ENCODE results near the gene LMO7. TPM values are rescaled to one million over a fixed set of nuclear protein-coding genes. Genes with fewer than 3 reads are reported as not detected.

The LMO7 gene
- polyA plus RNA-seq, 1 experiment = 76.9 TPM

DNA sequence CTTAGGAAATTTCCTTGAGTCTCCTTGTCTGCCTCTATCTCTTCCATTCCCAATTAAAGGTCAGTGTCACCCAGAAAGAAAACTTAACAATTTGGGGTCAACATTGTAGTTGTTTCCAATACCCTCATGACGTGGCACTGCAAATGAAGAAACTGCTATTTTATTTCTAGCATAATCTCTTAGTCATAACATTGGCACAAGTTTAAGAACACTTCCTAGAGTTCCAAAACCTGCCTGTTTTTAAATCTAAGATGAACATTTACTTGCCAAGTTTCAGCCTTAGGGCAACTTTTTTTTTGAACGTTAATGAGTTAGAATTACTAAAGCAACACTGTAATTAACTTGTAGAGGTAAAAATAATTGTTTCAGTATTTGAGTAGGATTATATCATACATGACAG lies 108.0 kb downstream of the LMO7 start:
- Histone ChIP-seq H3K9me3 (ENCODE audit: control insufficient read depth, insufficient read depth, low read length) (no peaks in the 10 kb centered on the region), H3K4me3 (ENCODE audit: low read depth, low read length) (no peak overlapping the region), H3K27me3 (ENCODE audit: control insufficient read depth, insufficient read depth, low read length) (no peaks in the 10 kb centered on the region), H3K27ac (ENCODE audit: low read depth, low read length) (no peak overlapping the region)
- TF ChIP-seq CTCF (IDR thresholded peaks at IDR 0.05; ENCODE audit: low read depth, low read length) = no peak
- no peak for DNase-seq (ENCODE audit: low read depth, low spot score)
- ChIA-PET CTCF (no interaction called here), POLR2A (no interaction called here)

GRCh38 chr13:75745387-75745786 lies 109.3 kb downstream of the LMO7 start:
- H3K9me3 ChIP-seq (ENCODE audit: control insufficient read depth, insufficient read depth, low read length) = no peaks in the 10 kb centered on the region
- no peak for TF ChIP-seq CTCF (IDR thresholded peaks at IDR 0.05; ENCODE audit: low read depth, low read length)
- no peak overlapping the region for H3K27ac ChIP-seq (ENCODE audit: low read depth, low read length)
- DNase-seq (ENCODE audit: low read depth, low spot score) = no peak
- POLR2A ChIA-PET = no interaction called here
- CTCF ChIA-PET = no interaction called here
- H3K27me3 ChIP-seq (ENCODE audit: control insufficient read depth, insufficient read depth, low read length) = no peaks in the 10 kb centered on the region
- no peak overlapping the region for H3K4me3 ChIP-seq (ENCODE audit: low read depth, low read length)

DNA sequence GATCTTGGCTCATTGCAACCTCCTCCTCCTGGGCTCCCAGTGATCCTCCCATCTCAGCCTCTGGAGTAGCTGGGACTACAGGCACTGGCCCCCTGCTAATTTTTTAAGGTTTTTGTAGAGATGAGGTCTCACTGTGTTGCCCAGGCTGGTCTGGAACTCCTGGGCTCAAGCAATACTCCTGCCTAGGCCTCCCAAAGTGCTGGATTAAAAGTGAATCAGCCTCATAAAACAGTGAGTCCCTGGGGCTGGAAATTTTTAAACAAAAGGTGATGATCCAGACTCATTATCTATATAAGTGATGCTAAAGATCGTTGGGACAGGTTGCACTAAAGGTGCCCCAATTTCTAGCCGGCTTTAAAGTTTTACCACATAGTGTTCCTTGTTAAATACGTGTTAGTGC lies 112.7 kb downstream of the LMO7 start:
- ChIA-PET POLR2A (interaction anchor here (0.9 kb wide), 1 partner anchor 12 kb away, joined by 3 read pairs; no protein-coding TSS in a partner anchor), CTCF (interaction anchor here (0.7 to 2.2 kb wide), 2 partner anchors 53 to 61 kb away, joined by 3 to 10 read pairs; no protein-coding TSS in a partner anchor)
- no peak overlapping the region for H3K27ac ChIP-seq (ENCODE audit: low read depth, low read length)
- H3K4me3 ChIP-seq (ENCODE audit: low read depth, low read length) = no peak overlapping the region
- no peaks in the 10 kb centered on the region for H3K27me3 ChIP-seq (ENCODE audit: control insufficient read depth, insufficient read depth, low read length)
- TF ChIP-seq CTCF (IDR thresholded peaks at IDR 0.05; ENCODE audit: low read depth, low read length) = no peak
- DNase-seq (ENCODE audit: low read depth, low spot score) = no peak
- no peaks in the 10 kb centered on the region for H3K9me3 ChIP-seq (ENCODE audit: control insufficient read depth, insufficient read depth, low read length)

- H3K27me3 ChIP-seq (ENCODE audit: control insufficient read depth, insufficient read depth, low read length) = no peaks in the 10 kb centered on the region
- no peak for DNase-seq (ENCODE audit: low read depth, low spot score)
- no peak for TF ChIP-seq CTCF (IDR thresholded peaks at IDR 0.05; ENCODE audit: low read depth, low read length)
- no peak overlapping the region for H3K4me3 ChIP-seq (ENCODE audit: low read depth, low read length)
- H3K27ac ChIP-seq (ENCODE audit: low read depth, low read length) = no peak overlapping the region
- CTCF ChIA-PET = interaction anchor here (0.5 to 2.2 kb wide), 4 partner anchors 52 to 62 kb away, joined by 3 to 10 read pairs (median 3); no protein-coding TSS in a partner anchor
- no peaks in the 10 kb centered on the region for H3K9me3 ChIP-seq (ENCODE audit: control insufficient read depth, insufficient read depth, low read length)
- POLR2A ChIA-PET = interaction anchor here (0.9 kb wide), 1 partner anchor 12 kb away, joined by 3 read pairs; no protein-coding TSS in a partner anchor
Measured at GRCh38 chr13:75749407-75749806, 113.3 kb downstream of the LMO7 start.

- TF ChIP-seq CTCF (IDR thresholded peaks at IDR 0.05; ENCODE audit: low read depth, low read length) = no peak
- no peak for DNase-seq (ENCODE audit: low read depth, low spot score)
- Histone ChIP-seq H3K27ac (ENCODE audit: low read depth, low read length) (no peak overlapping the region), H3K9me3 (ENCODE audit: control insufficient read depth, insufficient read depth, low read length) (no peaks in the 10 kb centered on the region), H3K4me3 (ENCODE audit: low read depth, low read length) (no peak overlapping the region), H3K27me3 (ENCODE audit: control insufficient read depth, insufficient read depth, low read length) (no peaks in the 10 kb centered on the region)
- ChIA-PET POLR2A (interaction anchor here (1.2 kb wide), 1 partner anchor 47 kb away, joined by 3 read pairs; no protein-coding TSS in a partner anchor), CTCF (interaction anchor here (0.6 to 1.1 kb wide), 2 partner anchors 9 to 1836 kb away, joined by 3 to 4 read pairs; no protein-coding TSS in a partner anchor)
Measured at GRCh38 chr13:75751350-75751749, 115.2 kb downstream of the LMO7 start.
